H9 (cell line): ENCODE data around the gene PPFIA2. TPM values are rescaled to one million over a fixed set of nuclear protein-coding genes. Genes with fewer than 3 reads are reported as not detected.

Source experiments
- DNase-seq: peaks from one replicate; pipeline ENCODE4 v3.0.0-alpha.2; 2017
- H2AFZ ChIP-seq: one replicate; pipeline ENCODE4 v1.6.1; 2013; ENCODE audit warnings: mild to moderate bottlenecking, low read length, control low read depth, moderate library complexity
- H2AK5ac ChIP-seq: 2 replicates; pipeline ENCODE4 v1.6.1; 2013; ENCODE audit warnings: low read length, control low read depth, mixed read lengths; ENCODE audit not compliant: insufficient read length
- H2BK120ac ChIP-seq: one replicate; pipeline ENCODE4 v1.6.1; 2013; ENCODE audit warnings: low read depth, mild to moderate bottlenecking, low read length, control low read depth, inconsistent platforms; ENCODE audit not compliant: poor library complexity, severe bottlenecking
- H2BK12ac ChIP-seq: 2 replicates; pipeline ENCODE4 v1.6.1; 2013; ENCODE audit warnings: low read length, control low read depth, mixed read lengths, low read depth; ENCODE audit not compliant: insufficient read length
- H2BK15ac ChIP-seq: 2 replicates; pipeline ENCODE4 v1.6.1; 2013; ENCODE audit warnings: low read depth, low read length, control low read depth
- H2BK20ac ChIP-seq: one replicate; pipeline ENCODE4 v1.6.1; 2013; ENCODE audit warnings: low read depth, mild to moderate bottlenecking, low read length, control low read depth, inconsistent platforms; ENCODE audit not compliant: poor library complexity, severe bottlenecking
- H2BK5ac ChIP-seq: 2 replicates; pipeline ENCODE4 v1.6.1; 2013; ENCODE audit warnings: low read length, control low read depth, mixed read lengths; ENCODE audit not compliant: insufficient read length
- H3K14ac ChIP-seq: 2 replicates; pipeline ENCODE4 v1.6.1; 2013; ENCODE audit warnings: low read length, control low read depth; ENCODE audit not compliant: insufficient read depth
- H3K18ac ChIP-seq: 2 replicates; pipeline ENCODE4 v1.6.1; 2013; ENCODE audit warnings: low read depth, mild to moderate bottlenecking, mixed read lengths, low read length, control low read depth; ENCODE audit not compliant: insufficient read length
- H3K23ac ChIP-seq: 2 replicates; pipeline ENCODE4 v1.6.1; 2013; ENCODE audit warnings: low read length, control low read depth, mixed read lengths, low read depth; ENCODE audit not compliant: insufficient read length
- H3K23me2 ChIP-seq: 2 replicates; pipeline ENCODE4 v1.6.1; 2013; ENCODE audit warnings: low read depth, mild to moderate bottlenecking, mixed read lengths, low read length, control low read depth; ENCODE audit not compliant: insufficient read length, poor library complexity, severe bottlenecking
- H3K27ac ChIP-seq: 2 replicates; pipeline ENCODE4 v1.5.1; 2013; ENCODE audit warnings: low read length, control low read depth, mixed read lengths, low read depth; ENCODE audit not compliant: insufficient read length
- H3K27me3 ChIP-seq: 2 replicates; pipeline ENCODE4 v1.6.1; 2013; ENCODE audit warnings: low read length, control low read depth, inconsistent platforms; ENCODE audit not compliant: insufficient read depth
- H3K4ac ChIP-seq: 2 replicates; pipeline ENCODE4 v1.6.1; 2013; ENCODE audit warnings: low read depth, mild to moderate bottlenecking, control low read depth, inconsistent platforms, low read length, moderate library complexity
- H3K4me1 ChIP-seq: 2 replicates; pipeline ENCODE4 v1.6.1; 2013; ENCODE audit warnings: low read length, control low read depth, inconsistent platforms; ENCODE audit not compliant: insufficient read depth
- H3K4me2 ChIP-seq: 2 replicates; pipeline ENCODE4 v1.6.1; 2013; ENCODE audit warnings: low read length, control low read depth, mixed read lengths; ENCODE audit not compliant: insufficient read length, insufficient read depth
- H3K56ac ChIP-seq: 2 replicates; pipeline ENCODE4 v1.6.1; 2013; ENCODE audit warnings: low read depth, mild to moderate bottlenecking, mixed read lengths, low read length, control low read depth; ENCODE audit not compliant: insufficient read length
- H3K79me1 ChIP-seq: 2 replicates; pipeline ENCODE4 v1.6.1; 2013; ENCODE audit warnings: low read depth, mild to moderate bottlenecking, moderate library complexity, low read length, control low read depth, inconsistent platforms; ENCODE audit not compliant: insufficient read depth, poor library complexity, severe bottlenecking
- H3K79me2 ChIP-seq: 2 replicates; pipeline ENCODE4 v1.6.1; 2013; ENCODE audit warnings: low read length, control low read depth, inconsistent platforms; ENCODE audit not compliant: insufficient read depth
- H3K9ac ChIP-seq: 2 replicates; pipeline ENCODE4 v1.6.1; 2013; ENCODE audit warnings: low read length, control low read depth, mixed read lengths; ENCODE audit not compliant: insufficient read length; ENCODE audit errors: extremely low read depth
- H3K9me3 ChIP-seq: one replicate; pipeline ENCODE4 v1.6.1; 2013; ENCODE audit warnings: low read depth, low read length, inconsistent platforms; ENCODE audit not compliant: control insufficient read depth
- H3T11ph ChIP-seq: one replicate; pipeline ENCODE4 v1.6.1; 2013; ENCODE audit warnings: mild to moderate bottlenecking, low read length, control low read depth, inconsistent platforms
- H4K20me1 ChIP-seq: one replicate; pipeline ENCODE4 v1.6.1; 2013; ENCODE audit not compliant: control insufficient read depth, insufficient read length, insufficient read depth
- H4K5ac ChIP-seq: 2 replicates; pipeline ENCODE4 v1.6.1; 2013; ENCODE audit warnings: low read depth, mild to moderate bottlenecking, mixed read lengths, low read length, control low read depth; ENCODE audit not compliant: insufficient read length
- H4K8ac ChIP-seq: replicated peaks from 2 replicates; pipeline ENCODE4 v1.6.1; 2013; ENCODE audit warnings: low read length, control low read depth, mixed read lengths, low read depth; ENCODE audit not compliant: insufficient read length
- H4K91ac ChIP-seq: 2 replicates; pipeline ENCODE4 v1.6.1; 2013; ENCODE audit warnings: low read depth, mild to moderate bottlenecking, moderate library complexity, mixed read lengths, low read length, control low read depth; ENCODE audit not compliant: insufficient read length
- H3K27ac Mint-ChIP-seq, 3 experiments: 2 replicates in 2 of 3; 3 replicates in 1 of 3; pipeline ENCODE4 v1.8.0; 2020 to 2021; ENCODE audit warnings: mixed read lengths in 3 of 3, mild to moderate bottlenecking in 1 of 3, moderate library complexity in 1 of 3
- H3K27me3 Mint-ChIP-seq: 2 replicates; pipeline ENCODE4 v1.8.0; 2021; ENCODE audit warnings: low read depth, mild to moderate bottlenecking, moderate library complexity, mixed read lengths
- H3K36me3 Mint-ChIP-seq, 3 experiments: 2 replicates in 2 of 3; 3 replicates in 1 of 3; pipeline ENCODE4 v1.8.0; 2020 to 2021; ENCODE audit warnings: low read depth in 3 of 3, mixed read lengths in 3 of 3; ENCODE audit not compliant: insufficient read depth in 1 of 3
- H3K4me1 Mint-ChIP-seq, 2 experiments: 2 replicates each; pipeline ENCODE4 v1.8.0; 2020; ENCODE audit warnings: mixed read lengths in 2 of 2
- H3K4me3 Mint-ChIP-seq, 2 experiments: 2 replicates in 1 of 2; 3 replicates in 1 of 2; pipeline ENCODE4 v1.8.0; 2020 to 2021; ENCODE audit warnings: mild to moderate bottlenecking in 2 of 2, mixed read lengths in 2 of 2, moderate library complexity in 1 of 2
- H3K9me3 Mint-ChIP-seq, 2 experiments: 2 replicates in 1 of 2; 3 replicates in 1 of 2; pipeline ENCODE4 v1.8.0; 2020; ENCODE audit warnings: mild to moderate bottlenecking in 2 of 2, mixed read lengths in 2 of 2, moderate library complexity in 1 of 2
- WGBS: extraction: QIAGEN DNeasy Blood & Tissue Kit; methylation state at CpG from one replicate; pipeline ENCODE4 v1.1.7; 2013; ENCODE audit warnings: missing lambda C conversion rate, low lambda C conversion rate, mixed read lengths; ENCODE audit not compliant: insufficient read length; ENCODE audit errors: extremely low coverage; 5-methylcytosine and 5-hydroxymethylcytosine counted together
- total RNA-seq: library from RNA; stranded (reverse); gene quantifications from 2 replicates; pipeline ENCODE4 v1.2.1, GENCODE V29; 2021
- TF ChIP-seq, protein P1 (sequence below): fragments of 200-600 bp; sonication (generic); conservative IDR thresholded peaks from 3 replicates; pipeline ENCODE4 v1.8.0; 2021; ENCODE audit warnings: antibody characterized with exemption, mild to moderate bottlenecking

Gene PPFIA2
- total RNA-seq, 1 experiment from 2014 or later: 1.3 TPM

DNA sequence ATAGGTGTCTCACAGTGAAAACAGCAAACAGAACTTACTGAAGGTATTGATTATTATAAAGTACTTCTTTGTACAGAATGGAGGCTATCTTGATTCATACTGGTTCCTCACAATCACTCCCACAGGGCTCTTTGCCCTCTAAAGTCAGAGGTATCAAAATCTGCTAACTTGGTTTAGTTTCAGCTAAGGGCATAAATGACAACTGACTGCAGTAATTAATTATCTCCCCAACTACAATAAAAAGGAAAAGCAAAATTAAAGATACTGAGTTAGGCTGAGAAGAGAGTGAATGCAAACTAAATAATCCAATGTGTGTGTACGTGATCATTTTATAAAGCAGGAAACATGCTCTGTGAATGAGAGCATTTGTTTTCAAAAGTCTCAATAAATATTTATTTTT, 342.6 kb downstream of the PPFIA2 start:
- Histone ChIP-seq H3K9ac (no peak overlapping the region), H4K20me1 (no peaks in the 10 kb centered on the region), H2BK15ac (no peak overlapping the region), H3K23me2 (no peaks in the 10 kb centered on the region), H3K27me3 (no peaks in the 10 kb centered on the region), H3K56ac (no peak overlapping the region), H3T11ph (no peak overlapping the region), H2AK5ac (no peak overlapping the region), H3K23ac (no peak overlapping the region), H3K4ac (no peak overlapping the region), H2BK120ac (no peak overlapping the region), H2BK20ac (no peak overlapping the region), H2BK12ac (no peak overlapping the region), H2AFZ (no peak overlapping the region), H3K79me1 (no peaks in the 10 kb centered on the region), H3K27ac (no peak overlapping the region), H3K9me3 (no peaks in the 10 kb centered on the region), H4K8ac (no peak overlapping the region), H3K79me2 (no peaks in the 10 kb centered on the region), H3K18ac (no peak overlapping the region), H3K4me2 (no peak overlapping the region), H3K4me1 (no peaks in the 10 kb centered on the region), H2BK5ac (no peak overlapping the region), H4K91ac (no peak overlapping the region), H4K5ac (no peak overlapping the region), H3K14ac (no peak overlapping the region)
- Mint-ChIP-seq H3K36me3 (no peaks in the 10 kb centered on the region), H3K27ac (no peak overlapping the region), H3K4me3 (no peak overlapping the region), H3K4me1 (peaks cover 0 to 4% of the 10 kb centered on the region in 2 experiments; a peak in 2 of 4 replicates), H3K27me3 (no peaks in the 10 kb centered on the region), H3K9me3 (peaks cover 0 to 3% of the 10 kb centered on the region in 2 experiments; a peak in 1 of 5 replicates)
- TF ChIP-seq, protein P1, sequence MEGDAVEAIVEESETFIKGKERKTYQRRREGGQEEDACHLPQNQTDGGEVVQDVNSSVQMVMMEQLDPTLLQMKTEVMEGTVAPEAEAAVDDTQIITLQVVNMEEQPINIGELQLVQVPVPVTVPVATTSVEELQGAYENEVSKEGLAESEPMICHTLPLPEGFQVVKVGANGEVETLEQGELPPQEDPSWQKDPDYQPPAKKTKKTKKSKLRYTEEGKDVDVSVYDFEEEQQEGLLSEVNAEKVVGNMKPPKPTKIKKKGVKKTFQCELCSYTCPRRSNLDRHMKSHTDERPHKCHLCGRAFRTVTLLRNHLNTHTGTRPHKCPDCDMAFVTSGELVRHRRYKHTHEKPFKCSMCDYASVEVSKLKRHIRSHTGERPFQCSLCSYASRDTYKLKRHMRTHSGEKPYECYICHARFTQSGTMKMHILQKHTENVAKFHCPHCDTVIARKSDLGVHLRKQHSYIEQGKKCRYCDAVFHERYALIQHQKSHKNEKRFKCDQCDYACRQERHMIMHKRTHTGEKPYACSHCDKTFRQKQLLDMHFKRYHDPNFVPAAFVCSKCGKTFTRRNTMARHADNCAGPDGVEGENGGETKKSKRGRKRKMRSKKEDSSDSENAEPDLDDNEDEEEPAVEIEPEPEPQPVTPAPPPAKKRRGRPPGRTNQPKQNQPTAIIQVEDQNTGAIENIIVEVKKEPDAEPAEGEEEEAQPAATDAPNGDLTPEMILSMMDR: no peak
- WGBS: no CpG with 5 or more reads among the region's 1 CpG
- no peak for DNase-seq
